Spleen (tissue), 7 donors: Measurements from ENCODE around the gene DGKH.

Experiments
- CTCF ChIP-seq, 11 experiments: fragments of 200-600 bp in 7 of 11; fragments of 450-650 bp in 4 of 11; sonication (generic) in 4 of 11; IDR thresholded peaks in 8 of 11; conservative IDR thresholded peaks in 3 of 11; 1 replicate in 7 of 11; 2 replicates in 4 of 11; pipeline versions ENCODE4 v1.4.0 to v1.8.0; 2016 to 2021; ENCODE audit warnings: antibody characterized with exemption in 11 of 11, inconsistent platforms in 4 of 11, mild to moderate bottlenecking in 1 of 11
- POLR2AphosphoS5 ChIP-seq, 3 donors: sonication (generic); formaldehyde crosslinking; IDR thresholded peaks; one replicate each; pipeline ENCODE4 v1.5.1; 2017; ENCODE audit warnings: antibody characterized with exemption in 3 of 3
- donor health status: DM: no; HTN: no; CAD: no; lungs with moderate emphysema.
- donor health status: DM: no; HTN: no; CAD: no.
- donor health status: DM: no; HTN: no; CAD: no.

GRCh38 chr13:42119875-42120274, 71.4 kb downstream of the DGKH start:
- TF ChIP-seq CTCF (IDR thresholded peaks at IDR 0.05 in 8 of 11, conservative IDR thresholded peaks at IDR 0.05 in 3 of 11) (no peak), POLR2AphosphoS5 (IDR thresholded peaks at IDR 0.05) (no peak)
